Neural progenitor cell (in vitro differentiated cells): ENCODE data around the gene KIAA0753. TPM values are rescaled to one million over a fixed set of nuclear protein-coding genes. Genes with fewer than 3 reads are reported as not detected.

Experiments used
- DNase-seq: peaks from one replicate; pipeline ENCODE4 v3.0.0-alpha.2; 2016; ENCODE audit warnings: low spot score
- H2AFZ ChIP-seq: fragments of 200-600 bp; sonication (generic); replicated peaks from 2 replicates; pipeline ENCODE4 v1.6.1; 2016; ENCODE audit warnings: antibody characterized with exemption
- H3F3A ChIP-seq: fragments of 200-600 bp; sonication (generic); 2 replicates; pipeline ENCODE4 v1.6.1; 2016; ENCODE audit warnings: antibody characterized with exemption, low read depth
- H3K27ac ChIP-seq: fragments of 200-600 bp; sonication (generic); 2 replicates; pipeline ENCODE4 v1.5.1; 2016; ENCODE audit warnings: mild to moderate bottlenecking
- H3K27me3 ChIP-seq: fragments of 200-600 bp; sonication (generic); 2 replicates; pipeline ENCODE4 v1.6.1; 2016; ENCODE audit warnings: mild to moderate bottlenecking, moderate library complexity
- H3K36me3 ChIP-seq: fragments of 200-600 bp; sonication (generic); 2 replicates; pipeline ENCODE4 v1.5.1; 2016
- H3K4me1 ChIP-seq: fragments of 200-600 bp; sonication (generic); 2 replicates; pipeline ENCODE4 v1.6.1; 2016; ENCODE audit warnings: mixed run types
- H3K4me2 ChIP-seq: fragments of 200-600 bp; sonication (generic); 2 replicates; pipeline ENCODE4 v1.6.1; 2016
- H3K4me3 ChIP-seq: fragments of 200-600 bp; sonication (generic); 2 replicates; pipeline ENCODE4 v1.5.1; 2016
- H3K79me2 ChIP-seq: fragments of 200-600 bp; sonication (generic); 2 replicates; pipeline ENCODE4 v1.6.1; 2016; ENCODE audit warnings: low read depth
- H3K9ac ChIP-seq: fragments of 200-600 bp; sonication (generic); 2 replicates; pipeline ENCODE4 v1.6.1; 2016
- H3K9me3 ChIP-seq: fragments of 200-600 bp; sonication (generic); 2 replicates; pipeline ENCODE4 v1.5.1; 2016; ENCODE audit warnings: low read depth
- H4K20me1 ChIP-seq: fragments of 200-600 bp; sonication (generic); 2 replicates; pipeline ENCODE4 v1.6.1; 2016; ENCODE audit warnings: low read depth
- H3K27ac Mint-ChIP-seq: 3 replicates; pipeline ENCODE4 v1.8.0; 2021; ENCODE audit warnings: mixed read lengths
- H3K27me3 Mint-ChIP-seq: 2 replicates; pipeline ENCODE4 v1.8.0; 2022; ENCODE audit warnings: low read depth, mild to moderate bottlenecking, inconsistent platforms, moderate library complexity, mixed read lengths; ENCODE audit not compliant: insufficient read depth
- H3K36me3 Mint-ChIP-seq: 3 replicates; pipeline ENCODE4 v1.8.0; 2021; ENCODE audit warnings: mixed read lengths
- H3K4me1 Mint-ChIP-seq: 3 replicates; pipeline ENCODE4 v1.8.0; 2021; ENCODE audit warnings: mixed read lengths
- H3K4me3 Mint-ChIP-seq: 3 replicates; pipeline ENCODE4 v1.8.0; 2021; ENCODE audit warnings: mild to moderate bottlenecking, moderate library complexity, mixed read lengths
- H3K9me3 Mint-ChIP-seq: 3 replicates; pipeline ENCODE4 v1.8.0; 2020; ENCODE audit warnings: mixed read lengths
- CTCF ChIP-seq: fragments of 200-600 bp; sonication (generic); IDR thresholded peaks from 2 replicates; pipeline ENCODE4 v1.5.1; 2017; ENCODE audit warnings: antibody characterized with exemption, mild to moderate bottlenecking
- EZH2 ChIP-seq: fragments of 200-600 bp; sonication (generic); IDR thresholded peaks from 2 replicates; pipeline ENCODE4 v1.6.1; 2017; ENCODE audit warnings: antibody characterized with exemption, mild to moderate bottlenecking, moderate library complexity
- EZH2phosphoT487 ChIP-seq: fragments of 200-600 bp; sonication (generic); IDR thresholded peaks from 2 replicates; pipeline ENCODE4 v1.6.1; 2017; ENCODE audit warnings: antibody characterized with exemption
- total RNA-seq: library from RNA; depleted of rRNA; stranded (reverse); fragments of >200 nt; gene quantifications from 2 replicates; pipeline ENCODE4 v1.2.3, GENCODE V29; 2015; ENCODE audit warnings: low replicate concordance

KIAA0753 gene
- total RNA-seq, 1 donor from 2014 or later = 24.1 TPM

- Histone ChIP-seq H2AFZ (no peak overlapping the region), H3F3A (peaks cover 9% of the 10 kb centered on the region), H3K9me3 (no peaks in the 10 kb centered on the region), H3K9ac (no peak overlapping the region), H3K36me3 (no peaks in the 10 kb centered on the region), H3K27me3 (peaks cover 40% of the 10 kb centered on the region), H3K4me3 (no peak overlapping the region), H3K4me2 (no peak overlapping the region), H3K27ac (no peak overlapping the region), H3K79me2 (no peaks in the 10 kb centered on the region), H3K4me1 (peaks cover 12% of the 10 kb centered on the region), H4K20me1 (no peaks in the 10 kb centered on the region)
- no peak for DNase-seq
- TF ChIP-seq EZH2phosphoT487 (no peak), EZH2 (no peak), CTCF (no peak)
- peaks cover 31% of the 10 kb centered on the region for H3K27me3 Mint-ChIP-seq
- H3K4me3 Mint-ChIP-seq = no peak overlapping the region
- no peak overlapping the region for H3K27ac Mint-ChIP-seq
- no peaks in the 10 kb centered on the region for H3K9me3 Mint-ChIP-seq
- peaks cover 3% of the 10 kb centered on the region for H3K36me3 Mint-ChIP-seq
- peaks cover 17% of the 10 kb centered on the region for H3K4me1 Mint-ChIP-seq
Observed at GRCh38 chr17:6559753-6560215, 80.7 kb downstream of the KIAA0753 start.

DNA sequence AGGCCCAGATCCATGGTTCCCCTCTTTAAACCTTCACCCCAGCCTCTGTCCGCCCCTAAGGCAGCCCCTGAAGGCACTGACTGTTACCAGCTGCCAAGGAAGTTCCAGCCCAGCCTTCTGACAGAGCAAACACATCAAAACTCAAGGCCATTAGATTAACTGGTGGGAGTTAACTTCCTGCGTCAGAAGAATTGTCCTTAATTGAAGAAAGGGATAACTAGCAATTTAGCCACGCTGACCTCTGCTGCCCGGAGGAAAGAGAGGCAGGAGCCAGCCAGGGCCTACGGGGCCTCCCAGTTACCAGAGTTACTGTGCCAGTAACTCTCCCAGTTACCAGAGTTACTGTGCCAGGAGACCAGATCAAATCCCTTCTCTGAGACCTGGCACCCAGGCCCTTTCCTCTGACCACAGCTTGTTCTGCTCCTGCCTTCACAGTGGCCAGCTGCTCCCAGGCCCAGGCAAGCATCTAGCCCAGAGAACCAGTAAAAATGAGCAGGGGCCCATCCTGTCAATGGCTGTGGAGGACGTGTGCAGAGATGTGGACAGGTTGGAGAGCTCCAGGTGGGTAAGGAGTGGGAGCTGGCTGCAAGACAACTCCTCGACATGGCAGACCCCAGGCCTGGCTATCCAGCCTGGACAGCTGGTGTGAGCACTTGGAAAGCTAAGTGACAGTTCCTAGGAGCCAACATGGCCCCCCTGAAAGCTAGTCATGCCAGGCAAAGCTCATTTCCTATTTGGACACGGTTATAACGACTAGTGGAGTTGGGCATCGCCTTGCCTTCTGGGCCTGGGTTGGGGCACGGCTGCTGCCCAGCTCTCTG, 81.4 kb downstream of the KIAA0753 start:
- no peak for DNase-seq
- Mint-ChIP-seq H3K9me3 (no peaks in the 10 kb centered on the region), H3K27me3 (peaks cover 36% of the 10 kb centered on the region), H3K27ac (no peak overlapping the region), H3K4me1 (peaks cover 23% of the 10 kb centered on the region), H3K36me3 (no peaks in the 10 kb centered on the region), H3K4me3 (no peak overlapping the region)
- Histone ChIP-seq H2AFZ (no peak overlapping the region), H3K4me3 (no peak overlapping the region), H3K4me2 (no peak overlapping the region), H3K79me2 (no peaks in the 10 kb centered on the region), H3K9ac (no peak overlapping the region), H3K27ac (no peak overlapping the region), H4K20me1 (no peaks in the 10 kb centered on the region), H3K4me1 (peaks cover 14% of the 10 kb centered on the region), H3F3A (peaks cover 16% of the 10 kb centered on the region), H3K27me3 (peaks cover 46% of the 10 kb centered on the region), H3K9me3 (no peaks in the 10 kb centered on the region), H3K36me3 (no peaks in the 10 kb centered on the region)
- TF ChIP-seq CTCF (no peak), EZH2phosphoT487 (no peak), EZH2 (no peak)

- H3K9ac ChIP-seq = no peak overlapping the region
- no peak overlapping the region for H3K4me3 ChIP-seq
- H3K79me2 ChIP-seq = no peaks in the 10 kb centered on the region
- Mint-ChIP-seq H3K4me1 (peaks cover 22% of the 10 kb centered on the region), H3K27me3 (peaks cover 36% of the 10 kb centered on the region), H3K4me3 (no peak overlapping the region), H3K36me3 (no peaks in the 10 kb centered on the region), H3K27ac (no peak overlapping the region), H3K9me3 (no peaks in the 10 kb centered on the region)
- H3K27ac ChIP-seq = no peak overlapping the region
- no peaks in the 10 kb centered on the region for H3K9me3 ChIP-seq
- peaks cover 16% of the 10 kb centered on the region for H3F3A ChIP-seq
- no peak for TF ChIP-seq EZH2
- no peak overlapping the region for H2AFZ ChIP-seq
- H3K4me1 ChIP-seq = peaks cover 13% of the 10 kb centered on the region
- H4K20me1 ChIP-seq = no peaks in the 10 kb centered on the region
- H3K27me3 ChIP-seq = peaks cover 51% of the 10 kb centered on the region
- H3K4me2 ChIP-seq = no peak overlapping the region
- no peaks in the 10 kb centered on the region for H3K36me3 ChIP-seq
- DNase-seq = no peak
Observed at GRCh38 chr17:6558276-6558675, 82.2 kb downstream of the KIAA0753 start.

- no peak for DNase-seq
- Histone ChIP-seq H3K9ac (no peak overlapping the region), H3K79me2 (no peaks in the 10 kb centered on the region), H3K27ac (no peak overlapping the region), H3K27me3 (peaks cover 51% of the 10 kb centered on the region), H3K4me2 (peak overlapping the region; percentile 94), H3K4me1 (peaks cover 17% of the 10 kb centered on the region), H3K36me3 (no peaks in the 10 kb centered on the region), H4K20me1 (no peaks in the 10 kb centered on the region), H3K4me3 (peak overlapping the region; percentile 57), H2AFZ (peak overlapping the region; percentile 73), H3F3A (peaks cover 16% of the 10 kb centered on the region), H3K9me3 (no peaks in the 10 kb centered on the region)
- no peak for TF ChIP-seq CTCF
- no peak for TF ChIP-seq EZH2phosphoT487
- TF ChIP-seq EZH2 = no peak
- Mint-ChIP-seq H3K4me3 (peak overlapping the region; percentile 84), H3K36me3 (no peaks in the 10 kb centered on the region), H3K27ac (no peak overlapping the region), H3K27me3 (peaks cover 37% of the 10 kb centered on the region), H3K4me1 (peaks cover 19% of the 10 kb centered on the region), H3K9me3 (no peaks in the 10 kb centered on the region)
Observed at GRCh38 chr17:6557040-6557438, 83.5 kb downstream of the KIAA0753 start.
